ENCODE results near the gene ARSA. TPM values are rescaled to one million over a fixed set of nuclear protein-coding genes. Genes with fewer than 3 reads are reported as not detected.
"Not testable (repeated sequence)": the region's sequence is repeated elsewhere in the genome, so short reads cannot be mapped to it uniquely, and the experiment has no call there.

The ARSA gene
- total RNA-seq, 1 donor from 2014 or later, result 22.2 TPM

DNA sequence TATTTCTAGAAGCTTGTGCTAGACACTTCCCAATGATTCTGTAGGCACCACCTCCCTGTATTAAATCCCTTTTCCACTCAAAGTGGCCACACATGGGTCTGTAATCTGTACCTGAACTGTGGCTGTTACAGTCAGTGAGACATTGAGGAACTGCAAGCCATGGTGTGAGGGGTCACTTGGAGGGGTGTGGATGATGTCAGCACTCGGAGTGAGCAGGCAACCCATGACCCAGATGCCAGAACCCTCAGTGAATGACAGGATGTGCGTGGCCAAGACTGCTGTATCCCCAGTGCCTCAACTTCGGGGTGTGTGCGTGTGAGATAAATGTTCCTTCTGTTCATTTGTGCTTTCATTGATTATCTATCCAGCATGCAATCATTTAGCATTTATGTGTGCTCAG is 30.0 kb upstream of the ARSA start:
- ATAC-seq (no peak), DNase-seq (no peak)
- intact Hi-C loops (cut with micrococcal nuclease), result no loop called here

DNA sequence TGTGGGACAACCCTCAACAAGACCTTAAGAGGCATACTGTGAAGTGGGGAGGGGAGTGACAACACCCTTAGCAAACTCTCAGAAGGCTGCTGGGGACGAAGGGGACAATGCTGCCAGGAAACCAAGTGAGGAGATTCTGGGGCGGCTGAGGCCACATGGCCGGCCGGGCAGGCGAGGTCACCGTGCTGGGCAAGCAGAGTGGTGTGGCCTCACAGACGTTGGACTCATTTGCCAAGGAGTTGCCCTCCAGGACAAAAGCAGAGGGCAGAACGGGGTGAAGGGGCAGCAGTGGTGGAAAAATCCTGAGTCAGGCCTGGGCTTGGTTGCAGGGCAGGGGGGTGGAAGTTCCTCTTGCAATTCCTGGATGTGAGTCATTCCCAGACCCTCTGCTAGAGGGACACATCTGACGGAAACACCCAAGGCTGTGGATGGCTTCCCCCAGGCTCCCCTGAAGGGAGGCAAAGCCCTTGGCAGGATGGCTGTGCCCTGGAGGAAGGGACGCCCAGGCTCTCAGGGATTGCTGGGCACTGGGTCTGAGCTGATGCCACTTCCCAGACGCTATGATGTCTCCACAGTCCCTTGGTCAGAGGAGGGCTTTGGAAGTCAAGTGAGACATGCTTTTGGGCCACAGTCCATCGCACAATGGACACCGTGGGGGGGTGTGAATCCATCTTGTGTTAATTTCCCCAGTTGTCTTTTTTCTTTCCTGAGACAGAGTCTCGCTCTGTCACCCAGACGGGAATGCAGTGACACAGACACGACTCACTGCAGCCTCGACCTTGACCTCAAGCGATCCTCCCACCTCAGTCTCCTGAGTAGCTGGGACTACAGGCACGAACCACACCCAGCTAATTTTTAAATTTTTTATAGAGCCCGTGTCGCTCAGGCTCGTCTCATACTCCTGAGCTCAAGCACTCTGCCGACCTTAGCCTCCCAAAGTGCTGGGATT is 28.4 kb upstream of the ARSA start:
- DNase-seq, result no peak
- peak; percentile 82 for ATAC-seq
- intact Hi-C loops (cut with micrococcal nuclease), result no loop called here

DNA sequence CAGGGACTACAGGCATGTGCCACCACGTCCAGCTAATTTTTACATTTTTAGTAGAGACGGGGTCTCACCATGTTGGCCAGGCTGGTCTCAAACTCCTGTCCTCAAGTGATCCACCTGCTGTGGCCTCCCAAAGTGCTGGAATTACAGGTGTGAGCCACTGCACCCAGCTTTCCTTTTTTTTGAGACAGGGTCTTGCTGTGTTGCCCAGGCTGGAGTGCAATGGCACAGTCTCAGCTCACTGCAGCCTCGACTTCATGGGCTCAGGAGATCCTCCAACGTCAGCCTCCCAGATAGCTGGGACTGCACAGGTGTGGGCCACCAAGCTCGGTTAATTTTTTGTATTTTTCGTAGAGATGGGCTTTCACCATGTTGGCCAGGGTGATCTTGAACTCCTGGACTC is 26.7 kb upstream of the ARSA start:
- intact Hi-C loops (cut with micrococcal nuclease); ATAC-seq; DNase-seq: not testable (repeated sequence)

DNA sequence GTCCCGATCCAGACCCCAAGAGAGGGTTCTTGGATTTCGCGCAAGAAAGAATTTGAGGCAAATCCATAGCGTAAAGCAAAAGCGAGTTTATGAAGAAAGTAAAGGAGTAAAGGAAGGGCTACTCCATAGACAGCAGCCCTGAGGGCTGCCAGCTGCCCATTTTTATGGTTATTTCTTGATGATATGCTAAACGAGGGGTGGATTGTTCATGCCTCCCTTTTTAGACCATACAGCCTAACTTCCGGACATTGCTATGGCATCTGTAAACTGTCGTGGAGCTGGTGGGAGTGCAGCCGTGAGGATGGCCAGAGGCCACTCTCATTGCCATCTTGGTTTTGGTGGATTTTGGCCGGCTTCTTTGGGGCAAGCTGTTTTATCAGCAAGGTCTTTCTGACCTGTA is 25.3 kb upstream of the ARSA start:
- no peak for DNase-seq
- intact Hi-C loops (cut with micrococcal nuclease), result no loop called here
- ATAC-seq, result no peak

DNA sequence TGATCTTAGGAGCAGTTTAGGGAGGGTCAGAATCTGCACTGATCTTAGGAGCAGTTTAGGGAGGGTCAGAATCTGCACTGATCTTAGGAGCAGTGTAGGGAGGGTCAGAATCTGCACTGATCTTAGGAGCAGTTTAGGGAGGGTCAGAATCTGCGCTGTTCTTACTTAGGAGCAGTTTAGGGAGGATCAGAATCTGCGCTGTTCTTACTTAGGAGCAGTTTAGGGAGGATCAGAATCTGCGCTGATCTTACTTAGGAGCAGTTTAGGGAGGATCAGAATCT is 15.8 kb upstream of the ARSA start:
- intact Hi-C loops (cut with micrococcal nuclease); ATAC-seq; DNase-seq: not testable (repeated sequence)

DNA sequence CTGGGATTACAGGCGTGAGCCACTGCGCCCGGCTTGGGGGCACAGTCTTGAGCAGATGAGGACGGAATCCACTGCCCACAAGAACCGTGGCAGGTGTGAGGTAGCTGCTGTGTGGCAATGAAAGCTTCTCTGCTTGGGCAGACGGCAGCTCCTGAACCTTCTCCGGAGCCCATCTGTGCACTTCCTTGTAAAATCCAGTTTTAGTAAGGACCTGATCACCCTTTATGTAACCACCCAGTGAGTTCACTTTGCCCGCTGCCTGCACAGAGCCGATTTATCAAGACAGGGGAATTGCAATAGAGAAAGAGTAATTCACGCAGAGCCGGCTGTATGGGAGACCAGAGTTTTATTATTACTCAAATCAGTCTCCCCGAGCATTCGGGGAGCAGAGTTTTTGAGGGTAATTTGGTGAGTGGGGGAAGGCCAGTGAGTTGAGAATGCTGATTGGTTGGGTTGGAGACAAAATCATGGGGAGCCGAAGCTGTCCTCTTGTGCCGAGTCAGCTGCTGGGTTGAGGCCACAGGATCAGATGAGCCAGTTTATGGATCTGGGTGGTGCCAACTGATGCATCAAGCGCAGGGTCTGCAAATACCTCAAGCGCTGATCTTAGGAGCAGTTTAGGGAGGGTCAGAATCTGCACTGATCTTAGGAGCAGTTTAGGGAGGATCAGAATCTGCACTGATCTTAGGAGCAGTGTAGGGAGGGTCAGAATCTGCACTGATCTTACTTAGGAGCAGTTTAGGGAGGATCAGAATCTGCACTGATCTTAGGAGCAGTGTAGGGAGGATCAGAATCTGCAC is 15.3 kb upstream of the ARSA start:
- ATAC-seq; intact Hi-C loops (cut with micrococcal nuclease); DNase-seq: not testable (repeated sequence)

DNA sequence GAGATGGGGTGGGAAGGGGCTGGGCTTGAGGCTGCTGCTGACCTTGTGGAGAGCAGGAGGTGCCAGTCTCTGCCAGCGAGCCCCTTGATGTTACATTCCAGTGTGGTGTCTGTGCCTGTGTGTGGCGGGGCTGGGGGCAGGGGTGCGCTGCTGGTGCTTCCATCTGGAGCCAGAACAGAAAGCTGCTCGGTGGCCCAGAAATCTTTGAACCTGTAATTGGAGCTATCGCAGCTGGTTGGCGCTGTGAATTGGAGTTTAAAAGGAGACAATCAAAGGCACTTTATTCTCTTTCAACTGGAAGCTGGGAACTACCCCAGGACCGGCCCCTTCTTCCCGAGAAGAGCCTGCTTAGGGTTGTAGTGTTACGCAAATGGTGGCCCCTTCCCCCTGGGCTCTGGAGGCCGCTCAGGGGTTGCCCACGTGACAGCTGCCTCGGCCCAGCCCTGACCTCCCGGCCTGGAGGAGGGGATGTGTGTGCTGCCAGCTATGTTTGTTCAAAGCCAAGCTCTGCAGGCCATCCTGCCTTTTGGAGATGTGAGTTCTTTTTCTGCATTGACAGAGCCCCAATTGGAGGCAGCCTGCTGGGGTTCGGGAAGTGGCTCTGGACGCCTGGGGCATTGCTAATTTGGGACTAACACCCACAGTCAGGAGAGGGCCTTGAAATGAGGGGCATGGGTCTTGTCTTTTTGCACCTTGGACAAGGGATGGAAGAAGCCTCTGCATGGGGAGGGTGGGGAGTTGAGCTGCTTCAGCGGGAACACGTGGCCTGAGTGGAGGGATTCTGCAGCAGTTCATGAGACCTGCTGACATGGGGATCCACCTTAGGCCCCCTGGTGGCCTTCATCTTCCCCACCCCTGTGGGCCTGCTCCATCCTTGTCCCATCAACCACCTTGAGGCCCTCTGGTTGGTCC is 14.0 kb upstream of the ARSA start:
- DNase-seq (peak; percentile 43), ATAC-seq (peak; percentile 78)
- intact Hi-C loops (cut with micrococcal nuclease), result no loop called here

DNA sequence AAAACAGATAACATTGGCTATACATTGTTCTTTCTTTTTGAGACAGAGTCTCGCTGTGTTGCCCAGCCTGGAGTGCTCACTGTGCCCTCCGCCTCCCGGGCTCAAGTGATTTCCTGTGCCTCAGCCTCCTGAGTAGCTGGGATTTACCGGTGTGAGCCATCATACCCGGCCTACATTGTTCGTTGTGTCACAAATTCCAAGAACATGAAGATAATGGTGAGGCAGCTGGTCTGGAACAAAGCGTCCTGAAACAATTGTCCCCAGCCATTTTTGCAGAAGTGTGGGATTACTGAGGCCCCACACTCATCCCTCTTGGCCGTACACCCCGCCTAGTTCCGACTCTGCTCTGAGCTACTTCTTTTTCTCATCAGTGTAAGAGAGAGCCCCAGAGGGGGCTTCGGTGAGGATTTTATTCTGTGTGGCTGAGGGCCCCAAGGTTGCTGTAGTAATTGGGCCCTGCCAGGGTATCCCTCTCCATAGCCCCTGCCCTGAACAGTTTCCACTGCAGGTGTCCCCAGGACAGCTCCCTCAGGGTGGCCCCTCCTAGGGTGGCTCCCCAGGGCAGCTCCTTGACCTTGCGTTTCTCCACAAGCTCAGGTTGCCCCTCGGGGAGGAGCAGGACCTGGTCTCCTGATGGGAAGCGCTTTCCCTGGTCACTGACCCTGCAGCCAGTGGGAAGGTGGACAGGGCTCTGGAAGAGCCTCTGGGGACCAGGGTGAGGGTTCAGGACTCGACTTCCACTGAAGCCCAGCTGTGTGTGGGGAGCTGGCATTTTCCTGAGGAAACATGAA is 13.1 kb upstream of the ARSA start:
- intact Hi-C loops (cut with micrococcal nuclease), result no loop called here
- ATAC-seq, result peak; percentile 56
- DNase-seq, result no peak

DNA sequence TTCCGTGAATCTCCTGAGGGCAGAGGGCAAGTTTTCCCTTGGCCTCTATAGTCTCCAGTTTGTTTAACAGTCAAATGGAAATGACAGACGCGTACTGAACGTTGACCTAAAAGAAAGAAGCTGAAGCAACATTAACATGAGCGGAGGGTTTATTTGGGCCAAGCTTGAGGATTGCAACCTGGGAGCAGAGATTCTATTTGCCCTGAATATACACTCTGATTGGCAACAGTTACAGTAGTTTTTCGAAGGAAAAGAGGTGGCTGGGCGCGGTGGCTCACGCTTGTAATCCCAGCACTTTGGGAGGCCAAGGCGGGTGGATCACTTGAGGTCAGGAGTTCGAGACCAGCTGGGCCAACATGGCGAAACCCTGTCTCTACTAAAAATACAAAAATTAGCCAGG is 12.3 kb upstream of the ARSA start:
- DNase-seq; ATAC-seq; intact Hi-C loops (cut with micrococcal nuclease): not testable (repeated sequence)

DNA sequence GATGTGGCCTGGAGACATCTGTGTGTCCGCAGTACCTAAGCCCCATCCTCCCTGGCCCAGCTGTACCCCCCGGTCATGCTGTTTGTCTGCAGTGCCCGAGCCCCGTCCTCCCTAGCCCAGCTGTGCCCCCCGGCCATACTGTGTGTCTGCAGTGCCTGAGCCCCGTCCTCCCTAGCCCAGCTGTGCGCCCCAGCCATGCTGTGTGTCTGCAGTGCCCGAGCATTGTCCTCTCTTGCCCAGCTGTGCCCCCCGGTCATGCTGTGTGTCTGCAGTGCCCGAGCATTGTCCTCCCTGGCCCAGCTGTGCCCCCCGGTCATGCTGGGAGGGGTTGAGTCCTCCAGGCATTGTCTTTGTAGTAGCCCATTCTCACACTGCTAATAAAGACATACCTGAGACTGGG is 7.6 kb upstream of the ARSA start:
- intact Hi-C loops (cut with micrococcal nuclease), result no loop called here
- DNase-seq (no peak), ATAC-seq (no peak)

DNA sequence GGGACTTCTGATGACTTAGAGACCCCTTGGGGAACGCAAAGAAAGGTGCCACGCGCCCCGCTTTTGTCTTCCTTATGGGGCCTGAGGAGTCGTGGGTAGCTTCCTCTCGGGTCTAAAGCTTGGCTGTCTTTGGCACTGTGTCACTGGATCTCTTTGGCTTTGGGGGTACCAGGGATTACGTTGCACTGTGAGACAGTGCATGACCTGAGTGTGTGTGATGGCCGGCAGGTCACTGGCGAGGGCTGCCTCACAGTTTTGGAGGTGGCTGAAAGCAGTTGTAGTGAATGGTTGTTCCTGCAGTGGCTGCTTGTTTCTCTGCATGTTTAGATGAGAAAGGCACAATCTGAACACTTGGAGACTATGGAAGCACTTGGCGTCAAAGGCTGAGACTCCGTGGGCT is 5.8 kb upstream of the ARSA start:
- intact Hi-C loops (cut with micrococcal nuclease), result no loop called here
- no peak for ATAC-seq
- no peak for DNase-seq

DNA sequence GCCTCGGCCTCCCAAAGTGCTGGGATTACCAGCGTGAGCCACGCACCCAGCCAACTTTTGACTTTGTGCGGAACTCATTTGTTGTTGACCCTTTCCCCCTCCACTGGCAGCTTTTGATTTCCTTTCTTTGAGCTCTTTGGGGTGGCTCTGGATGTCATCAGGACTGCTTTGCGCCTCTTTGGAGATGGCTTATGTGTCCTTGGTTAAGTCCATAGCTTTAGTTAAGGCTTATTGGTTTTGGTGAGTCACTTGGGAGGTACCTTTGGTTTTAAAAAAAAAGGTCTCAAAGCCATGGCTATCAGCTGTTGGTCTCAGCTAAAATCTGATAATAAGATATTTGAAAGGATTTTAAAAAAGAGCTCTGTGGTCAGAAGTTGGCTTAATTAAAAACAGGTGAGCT is 5.1 kb upstream of the ARSA start:
- ATAC-seq (no peak), DNase-seq (no peak)
- intact Hi-C loops (cut with micrococcal nuclease), result no loop called here

DNA sequence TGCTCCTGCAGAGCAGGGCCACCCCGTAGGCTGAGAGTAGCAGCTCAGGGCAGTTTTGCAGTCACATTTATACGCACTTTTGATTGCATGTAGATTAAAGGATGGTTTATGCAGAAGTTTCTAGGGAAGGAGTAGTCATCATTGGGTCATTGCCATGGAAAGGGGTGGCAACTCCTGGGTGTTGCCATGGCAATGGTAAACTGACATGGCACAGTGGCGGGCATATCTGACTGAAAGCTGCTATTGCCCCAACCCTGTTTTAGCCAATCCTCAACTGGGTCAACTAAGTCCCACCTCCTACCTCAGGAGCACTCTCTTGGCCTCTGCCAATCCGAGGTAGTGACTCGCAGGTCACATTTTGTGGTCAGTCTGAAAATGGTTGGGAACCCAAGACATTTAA is 2.4 kb upstream of the ARSA start:
- ATAC-seq (no peak), DNase-seq (no peak)
- intact Hi-C loops (cut with micrococcal nuclease), result no loop called here

DNA sequence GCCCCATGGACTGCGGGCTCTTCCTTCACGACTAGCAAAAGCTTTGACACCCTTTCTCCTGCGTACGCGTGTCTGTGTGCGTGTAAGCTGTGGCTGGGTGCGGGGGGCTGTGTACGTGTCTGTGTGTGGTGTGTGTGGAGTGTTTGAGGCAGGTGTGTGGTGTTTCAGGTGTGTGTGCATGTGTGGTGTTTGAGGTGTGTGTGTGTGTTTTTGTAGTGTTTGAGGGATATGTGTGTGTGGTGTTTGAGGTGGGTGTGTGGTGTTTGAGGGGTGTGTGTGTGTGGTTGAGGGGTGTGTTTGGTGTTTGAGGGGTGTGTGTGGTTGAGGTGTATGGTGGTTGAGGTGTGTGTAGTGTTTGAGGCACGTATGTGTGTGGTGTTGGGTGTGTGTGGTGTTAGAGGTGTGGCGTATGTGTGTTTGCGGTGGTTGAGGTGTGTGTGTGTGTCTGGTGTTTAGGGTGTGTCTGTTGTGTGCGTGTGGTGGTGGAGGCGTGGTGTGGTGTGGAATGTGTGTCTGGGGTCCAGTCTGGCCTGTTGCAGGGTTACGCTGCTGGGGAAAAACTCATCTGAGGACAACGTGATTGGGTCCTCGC is 687 bp upstream of the ARSA start:
- no peak for DNase-seq
- ATAC-seq, result no peak
- intact Hi-C loops (cut with micrococcal nuclease), result no loop called here

DNA sequence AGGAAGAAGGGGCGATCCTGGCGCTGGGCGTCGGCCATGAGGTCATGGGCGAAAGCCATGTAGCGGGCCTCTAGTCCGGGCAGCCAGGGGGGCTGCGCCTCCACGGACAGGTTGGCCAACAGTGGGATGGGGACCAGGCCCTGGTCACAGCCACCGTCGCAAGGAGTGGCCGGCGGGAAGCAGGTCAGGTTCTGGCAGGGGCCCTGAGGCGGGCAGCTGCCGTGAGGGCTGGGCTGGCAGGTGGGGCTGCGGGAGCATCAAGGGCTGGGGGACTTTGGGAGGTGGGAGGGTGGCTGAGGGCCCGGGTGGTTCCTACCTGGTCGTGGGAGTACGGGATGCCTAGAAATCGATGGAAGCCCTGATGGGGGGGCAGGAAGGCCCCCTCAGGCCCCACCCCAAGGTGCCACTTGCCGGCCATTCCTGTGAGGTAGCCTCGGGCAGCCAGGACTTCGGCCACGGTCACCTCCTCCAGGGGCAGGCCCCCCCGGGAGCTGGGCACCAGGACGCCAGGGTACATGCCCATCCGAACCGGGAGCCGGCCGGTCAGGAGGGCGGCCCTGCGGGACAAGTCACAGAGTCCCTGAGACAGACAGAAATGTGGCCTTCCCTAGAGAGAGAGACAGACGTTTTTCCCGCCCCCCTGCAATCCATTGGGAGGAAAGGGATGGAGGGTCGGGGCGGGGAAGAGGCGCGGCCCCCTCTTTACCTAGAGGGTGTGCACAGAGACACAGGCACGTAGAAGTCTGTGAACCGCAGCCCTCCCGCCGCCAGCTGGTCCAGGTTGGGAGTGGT is 906 bp downstream of the ARSA start:
- ATAC-seq (peak; percentile 1), DNase-seq (no peak)
- intact Hi-C loops (cut with micrococcal nuclease), result no loop called here

DNA sequence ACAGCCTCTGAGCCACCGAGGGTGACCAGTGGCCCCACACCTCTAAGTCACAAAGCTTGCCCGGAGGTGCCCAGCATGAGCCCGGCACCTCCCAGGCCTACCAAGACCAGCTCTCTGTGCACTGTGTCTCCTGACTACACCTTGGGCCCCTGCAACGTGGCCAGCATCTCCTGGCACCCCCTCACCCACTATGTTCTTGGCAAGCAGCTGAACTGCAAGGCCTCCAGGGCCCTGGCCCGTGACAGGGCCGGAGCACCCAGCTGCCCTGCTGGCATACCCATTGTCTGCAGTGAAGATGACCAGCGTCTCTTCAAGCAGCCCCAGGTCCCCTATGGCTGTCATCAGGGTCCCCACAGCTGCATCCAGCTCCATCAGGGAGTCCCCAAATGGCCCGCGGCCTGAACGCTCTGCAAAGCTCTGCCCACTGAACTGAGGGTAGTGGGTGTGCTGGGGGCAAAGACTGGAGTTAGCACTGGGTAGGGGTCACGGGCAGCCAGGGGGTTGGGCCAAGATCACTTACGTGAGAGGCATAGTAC is 1.6 kb downstream of the ARSA start:
- no peak for DNase-seq
- intact Hi-C loops (cut with micrococcal nuclease), result no loop called here
- ATAC-seq, result no peak

DNA sequence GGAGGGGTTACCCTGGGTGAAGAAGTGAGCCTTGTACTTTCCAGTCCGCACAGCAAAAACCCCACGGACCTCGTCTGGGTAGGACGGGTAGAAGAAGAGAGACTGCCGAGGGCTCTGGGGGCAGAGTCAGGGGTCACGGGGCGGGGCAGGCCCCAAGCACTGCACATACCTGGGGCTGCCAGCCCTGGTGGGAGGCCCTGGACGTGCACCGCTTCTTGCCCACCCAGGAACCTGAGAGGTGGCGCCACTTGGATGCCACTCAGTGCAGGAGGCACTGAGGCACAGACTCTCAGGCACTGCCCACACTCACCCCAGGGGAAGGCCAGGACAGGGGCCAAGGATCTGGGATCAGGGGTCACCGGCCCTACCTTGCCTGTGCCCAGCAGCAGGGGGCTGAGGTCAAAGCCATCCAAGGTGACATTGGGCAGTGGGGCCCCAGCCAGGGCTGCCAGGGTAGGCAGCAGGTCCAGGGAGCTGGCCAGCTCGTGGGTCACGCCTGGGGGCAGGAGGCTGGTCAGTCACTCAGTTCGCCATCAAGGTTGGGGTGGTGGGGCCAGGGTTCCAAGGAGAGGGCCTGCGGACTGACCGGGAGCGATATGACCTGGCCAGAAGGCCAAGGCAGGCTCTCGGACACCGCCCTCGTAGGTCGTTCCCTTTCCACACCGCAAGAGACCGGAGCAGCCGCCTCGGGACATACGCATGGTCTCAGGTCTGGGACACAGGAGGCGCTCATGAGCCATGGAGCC is 2.2 kb downstream of the ARSA start:
- DNase-seq, result no peak
- intact Hi-C loops (cut with micrococcal nuclease), result no loop called here
- no peak for ATAC-seq
